ENCODE results near the gene SLC52A3.
A peak's percentile ranks its signal among the peaks of the same experiment; 100 is the strongest.
"Not testable (repeated sequence)": the region's sequence is repeated elsewhere in the genome, so short reads cannot be mapped to it uniquely, and the experiment has no call there.

Gene SLC52A3

DNA sequence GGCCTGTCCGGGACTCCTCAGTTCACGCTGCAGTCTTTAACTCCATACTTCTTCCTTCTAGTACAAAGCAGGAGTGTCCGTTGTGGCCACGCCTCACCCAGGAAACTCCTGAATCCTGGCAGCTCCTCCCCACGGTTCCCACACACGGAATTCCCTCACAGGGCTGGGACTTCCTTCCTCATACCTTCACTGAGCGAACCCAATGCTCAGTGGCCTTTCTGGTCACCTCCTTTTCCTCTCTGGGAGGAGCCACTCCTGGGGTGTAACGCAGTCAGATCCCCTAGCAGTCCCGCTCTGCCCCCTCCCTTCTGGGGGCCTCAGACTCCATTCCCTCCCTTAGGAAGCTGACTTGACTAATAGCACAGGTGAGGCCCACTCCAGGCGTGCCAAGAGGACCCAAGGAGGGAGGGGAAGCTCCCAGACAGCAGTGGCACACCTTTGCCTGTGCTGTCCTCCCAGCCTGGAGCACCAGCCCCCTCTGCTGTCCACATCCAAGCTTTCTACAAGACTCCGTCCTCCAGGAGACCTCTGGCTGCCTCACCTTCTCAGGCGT lies at the start of gene SLC52A3:
TSS of gene SLC52A3 (minus strand) at position 75 of the 553 bp plus-strand sequence. CDS start 2,726 bp downstream, outside the sequence.
- no peak for DNase-seq (ENCODE audit: low read depth)

DNA sequence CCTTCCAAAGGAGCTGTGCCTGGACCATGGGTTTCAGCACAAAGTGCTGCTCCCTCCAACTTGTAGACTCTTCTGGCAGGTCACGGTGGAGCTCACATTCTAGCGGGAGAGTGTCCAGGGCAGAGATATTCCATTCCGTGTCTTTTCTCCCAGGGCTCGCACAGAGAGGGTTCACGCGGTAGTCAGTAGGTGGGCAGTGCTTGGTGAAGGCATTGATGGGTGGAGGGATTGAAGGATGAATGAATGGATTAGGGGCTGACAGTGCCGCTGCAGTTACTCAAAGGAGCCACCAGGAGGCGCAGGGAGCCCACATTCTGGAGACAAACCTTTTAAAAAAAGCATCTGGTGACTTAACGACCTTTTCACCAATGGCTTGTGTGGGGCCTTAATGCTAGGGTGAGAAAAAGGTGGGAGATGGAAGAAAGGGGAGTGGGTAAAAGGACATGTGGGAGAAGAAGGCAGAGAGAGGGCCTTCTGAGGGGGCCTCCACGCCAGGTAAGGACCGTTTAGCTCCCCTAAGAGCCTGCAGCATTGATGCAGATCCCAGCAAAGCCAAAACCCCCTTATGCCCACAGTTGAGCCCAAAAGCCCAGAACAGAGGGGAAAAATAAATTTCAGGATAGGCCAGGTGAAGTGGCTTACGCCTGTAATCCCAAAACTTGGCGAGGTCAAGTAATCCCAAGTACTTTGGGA lies 47.8 kb upstream of the SLC52A3 start:
- peak; percentile 34 for DNase-seq (ENCODE audit: low read depth)

DNA sequence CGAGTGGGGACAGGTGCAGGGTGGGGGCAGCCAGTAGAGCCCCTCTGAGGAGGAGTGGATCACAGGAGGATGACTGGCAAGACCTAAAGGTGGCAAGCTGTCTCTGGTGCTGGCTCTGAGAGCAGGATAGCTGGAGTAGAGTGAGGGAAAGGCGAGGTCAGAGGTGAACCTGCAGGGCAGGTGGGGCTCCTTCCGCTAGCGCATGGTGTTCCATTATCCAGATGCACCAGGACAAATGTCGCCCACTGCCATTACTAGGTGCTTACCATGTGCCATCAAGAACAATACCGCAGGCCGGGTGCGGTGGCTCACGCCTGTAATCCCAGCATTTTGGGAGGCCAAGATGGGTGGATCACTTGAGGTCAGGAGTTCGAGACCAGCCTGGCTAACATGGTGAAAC lies 46.9 kb upstream of the SLC52A3 start:
- DNase-seq (ENCODE audit: low read depth) = no peak

DNA sequence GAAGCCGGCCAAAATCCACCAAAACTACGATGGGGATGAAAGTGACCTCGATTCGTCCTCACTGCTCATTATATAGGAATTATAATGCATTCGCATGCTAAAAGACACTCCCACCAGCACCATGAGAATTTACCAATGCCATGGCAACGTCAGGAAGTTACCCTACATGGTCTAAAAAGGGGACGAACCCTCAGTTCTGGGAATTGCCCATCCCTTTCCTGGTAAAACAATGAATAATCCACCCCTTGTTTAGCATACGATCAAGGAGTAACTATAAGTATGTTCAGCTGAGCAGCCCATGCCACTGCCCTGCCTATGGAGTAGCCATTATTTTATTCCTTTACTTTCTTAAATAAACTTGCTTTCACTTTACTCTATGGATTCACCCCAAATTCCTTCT lies 45.1 kb upstream of the SLC52A3 start:
- DNase-seq (ENCODE audit: low read depth) = no peak

DNA sequence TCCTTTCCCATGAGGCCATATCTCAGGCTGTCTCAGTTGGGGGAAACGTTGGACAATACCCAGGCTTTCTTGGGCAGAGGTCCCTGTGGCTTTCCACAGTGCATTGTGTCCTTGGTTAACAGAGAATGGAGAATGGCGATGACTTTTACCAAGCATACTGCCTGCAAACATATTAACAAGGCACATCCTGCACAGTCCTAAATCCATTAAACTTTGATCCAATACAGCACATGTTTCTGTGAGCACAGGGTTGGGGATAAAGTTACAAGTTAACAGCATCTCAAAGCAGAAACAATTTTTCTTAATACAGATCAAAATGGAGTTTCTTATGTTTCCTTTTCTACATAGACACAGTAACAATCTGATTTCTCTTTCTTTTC lies 44.1 kb upstream of the SLC52A3 start:
- DNase-seq (ENCODE audit: low read depth) = not testable (repeated sequence)

DNA sequence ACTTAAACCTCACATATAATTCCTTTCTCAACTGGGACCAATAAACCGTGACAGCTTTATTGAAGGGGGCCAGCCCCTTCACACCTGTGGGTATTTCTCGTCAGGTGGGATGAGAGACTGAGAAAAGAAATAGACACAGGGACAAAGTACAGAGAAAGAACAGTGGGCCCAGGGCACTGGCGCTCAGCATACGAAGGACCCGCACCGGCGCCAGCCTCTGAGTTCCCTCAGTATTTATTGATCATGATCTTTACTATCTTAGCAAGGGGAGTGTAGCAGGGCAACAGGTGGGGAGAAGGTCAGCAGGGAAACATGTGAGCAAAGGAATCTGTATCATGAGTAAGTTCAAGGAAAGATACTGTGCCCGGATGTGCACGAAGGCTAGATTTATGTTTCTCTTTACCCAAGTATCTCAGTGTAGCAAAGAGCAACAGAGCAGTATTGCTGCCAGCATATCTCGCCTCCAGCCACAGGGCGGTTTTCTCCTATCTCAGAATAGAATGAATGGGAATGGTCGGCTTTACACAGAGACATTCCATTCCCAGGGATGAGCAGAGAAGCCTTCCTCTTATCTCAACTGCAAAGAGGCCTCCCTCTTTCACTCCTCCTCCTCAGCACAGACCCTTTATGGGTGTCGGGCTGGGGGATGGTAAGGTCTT lies 43.6 kb upstream of the SLC52A3 start:
- not testable (repeated sequence) for DNase-seq (ENCODE audit: low read depth)

DNA sequence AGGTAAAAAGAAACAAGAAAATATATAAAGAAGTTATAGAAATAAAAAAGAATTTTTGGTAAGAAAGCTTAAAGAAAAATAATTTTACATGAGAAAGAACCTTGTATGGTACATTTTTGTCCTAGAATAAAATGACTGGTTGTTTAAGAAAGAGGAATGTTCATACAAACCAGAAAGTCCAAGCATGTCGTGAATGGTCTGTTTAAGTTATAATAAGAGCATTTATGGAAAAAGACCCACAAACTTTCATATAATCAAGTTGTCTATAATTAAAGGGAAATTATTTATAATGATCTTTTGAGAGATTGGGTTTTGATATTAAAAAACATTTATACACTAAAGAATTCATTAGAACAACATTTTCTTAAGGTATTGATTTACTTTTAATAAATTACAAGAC lies 37.4 kb upstream of the SLC52A3 start:
- DNase-seq (ENCODE audit: low read depth) = no peak

DNA sequence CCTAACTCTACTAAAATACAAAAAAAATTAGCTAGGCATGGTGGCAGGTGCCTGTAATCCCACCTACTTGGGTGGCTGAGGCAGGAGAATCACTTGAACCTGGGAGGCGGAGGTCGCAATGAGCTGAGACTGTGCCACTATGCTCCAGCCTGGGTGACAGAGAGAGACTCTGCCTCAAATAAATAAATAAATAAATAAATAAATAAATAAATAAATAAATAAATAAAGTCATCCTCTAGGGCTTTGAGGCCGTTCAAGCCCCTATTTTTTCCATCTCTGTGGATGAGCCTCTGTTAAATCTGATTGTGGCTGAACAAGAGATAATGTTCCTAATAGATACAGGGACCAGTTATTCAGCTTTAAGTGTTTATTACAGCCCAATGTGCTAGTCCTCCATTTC lies 33.4 kb upstream of the SLC52A3 start:
- no peak for DNase-seq (ENCODE audit: low read depth)

DNA sequence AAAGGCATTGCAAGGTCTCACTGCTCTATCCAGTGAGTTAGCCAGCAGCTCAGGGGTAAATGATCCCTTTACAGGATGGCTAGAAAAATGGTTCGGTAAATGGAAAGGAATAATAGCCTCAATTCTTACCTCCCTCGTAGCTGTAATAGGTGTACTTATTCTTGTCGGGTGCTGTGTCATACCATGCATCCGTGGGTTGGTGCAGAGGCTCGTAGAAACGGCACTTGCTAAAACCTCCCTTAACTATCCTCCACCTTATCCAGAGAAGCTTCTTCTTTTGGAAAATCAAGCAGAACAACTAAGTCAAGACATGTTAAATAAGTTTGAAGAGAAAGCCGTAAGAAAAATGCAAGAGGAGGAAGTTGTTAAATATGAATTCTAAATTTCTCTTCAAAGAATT lies 31.7 kb upstream of the SLC52A3 start:
- not testable (repeated sequence) for DNase-seq (ENCODE audit: low read depth)

DNA sequence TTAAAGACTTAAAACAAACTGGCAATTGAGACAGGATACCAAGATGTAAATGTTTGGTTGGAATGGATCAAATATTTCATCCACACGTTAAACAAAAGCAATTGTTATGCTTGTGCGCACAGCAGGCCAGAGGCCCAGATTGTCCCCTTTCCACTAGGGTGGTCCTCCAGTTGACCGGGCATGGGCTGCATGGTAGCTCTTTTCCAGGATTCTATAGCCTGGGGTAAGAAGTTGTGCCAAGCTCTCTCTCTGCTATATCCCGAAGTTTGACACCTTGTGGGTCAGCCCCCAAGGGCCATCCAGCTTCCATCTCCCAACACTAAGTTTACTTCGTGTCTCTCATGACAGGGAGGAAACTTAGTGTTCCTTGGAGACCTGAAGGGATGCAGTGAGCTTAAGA lies 30.4 kb upstream of the SLC52A3 start:
- DNase-seq (ENCODE audit: low read depth) = not testable (repeated sequence)

DNA sequence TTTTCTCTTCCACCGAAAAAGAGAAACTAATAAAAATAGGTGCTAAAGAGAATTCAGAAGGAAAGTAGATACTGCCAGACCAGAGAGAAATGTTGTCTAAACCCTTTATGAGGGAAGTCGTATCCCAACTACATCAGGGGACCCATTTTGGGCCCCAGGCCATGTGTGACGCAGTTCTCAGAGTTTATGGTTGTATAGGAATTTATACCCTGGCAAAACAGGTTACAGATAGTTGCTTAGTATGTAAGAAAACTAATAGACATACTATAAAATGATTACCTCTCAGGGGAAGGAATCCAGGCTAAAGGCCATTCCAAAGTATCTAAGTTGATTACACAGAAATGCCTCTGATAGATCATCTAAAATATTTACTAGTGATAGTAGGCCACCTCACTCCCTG lies 28.6 kb upstream of the SLC52A3 start:
- no peak for DNase-seq (ENCODE audit: low read depth)

DNA sequence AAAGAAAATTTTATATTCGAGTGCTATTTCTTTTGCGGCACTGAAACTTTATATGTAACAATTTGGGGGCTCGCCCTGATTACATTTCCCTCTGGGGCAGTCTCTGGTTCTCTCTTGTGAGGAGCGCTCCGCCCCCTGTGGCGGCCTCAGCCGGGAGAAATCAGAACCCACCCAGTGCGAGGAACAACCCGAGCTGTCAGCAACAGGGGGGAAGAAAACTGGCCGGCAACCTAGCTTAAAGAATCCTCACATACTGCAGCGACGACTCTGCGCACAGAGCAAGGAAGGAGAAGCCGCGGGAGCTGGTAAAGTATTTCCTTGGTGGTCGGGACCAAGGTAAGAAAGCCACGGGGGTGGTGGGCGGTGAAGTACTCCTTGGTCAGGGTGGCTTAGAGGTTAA lies 23.9 kb upstream of the SLC52A3 start:
- no peak for DNase-seq (ENCODE audit: low read depth)

DNA sequence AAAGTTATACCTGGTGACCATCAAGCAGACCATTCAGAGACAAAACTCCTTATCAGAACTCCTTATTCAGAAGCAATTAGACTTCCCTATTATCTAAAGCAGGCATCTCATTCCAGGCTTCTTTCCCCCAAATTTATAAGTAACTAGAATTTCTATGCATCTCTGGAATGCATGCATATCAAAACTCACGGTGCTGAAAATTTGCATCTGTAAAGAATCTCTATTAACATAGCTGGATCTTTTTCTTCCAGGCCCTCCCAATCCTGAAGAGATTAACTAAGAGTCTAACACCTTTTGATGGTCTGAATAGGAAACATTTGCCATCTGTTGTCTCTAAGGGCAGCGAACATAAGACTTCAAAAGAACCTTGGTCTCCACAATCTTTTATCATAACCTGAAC lies 22.8 kb upstream of the SLC52A3 start:
- no peak for DNase-seq (ENCODE audit: low read depth)

DNA sequence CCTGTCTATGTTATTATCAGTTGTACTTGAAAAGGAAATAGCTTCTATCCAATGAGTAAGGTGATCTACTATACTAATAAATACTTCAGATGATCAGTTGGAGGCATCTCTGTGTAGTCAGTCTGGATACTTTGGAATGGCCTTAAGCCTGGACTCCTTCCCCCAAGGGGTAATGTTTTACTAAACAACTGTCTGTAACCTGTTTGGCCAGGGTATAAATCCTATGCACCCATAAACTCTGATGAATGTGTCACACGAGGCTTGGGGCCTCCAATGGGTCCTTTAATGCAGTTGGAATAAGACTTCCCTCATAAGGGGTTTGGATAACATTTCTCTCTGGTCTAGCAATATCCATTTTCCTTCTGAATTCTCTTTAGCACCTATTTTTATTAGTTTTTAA lies 19.5 kb upstream of the SLC52A3 start:
- DNase-seq (ENCODE audit: low read depth) = no peak

DNA sequence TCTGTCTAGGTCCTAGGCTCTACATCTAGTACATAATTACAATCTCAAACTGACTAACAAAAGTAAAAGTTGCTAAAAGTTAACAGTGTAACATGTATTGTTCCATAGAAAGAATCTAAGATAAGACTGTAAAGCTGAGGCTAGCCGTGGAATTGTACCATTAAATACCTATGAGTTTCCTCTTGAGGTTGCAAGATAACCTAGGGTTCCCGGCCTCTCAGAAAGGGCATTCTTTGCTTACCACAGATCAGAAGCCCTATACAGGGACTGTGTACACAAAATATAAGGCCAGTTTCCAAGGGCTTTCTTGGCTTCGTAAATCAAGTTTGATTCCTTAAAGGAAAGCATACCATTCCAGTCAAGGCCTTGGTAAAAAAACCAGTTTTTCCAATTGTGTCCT lies 11.5 kb upstream of the SLC52A3 start:
- no peak for DNase-seq (ENCODE audit: low read depth)

DNA sequence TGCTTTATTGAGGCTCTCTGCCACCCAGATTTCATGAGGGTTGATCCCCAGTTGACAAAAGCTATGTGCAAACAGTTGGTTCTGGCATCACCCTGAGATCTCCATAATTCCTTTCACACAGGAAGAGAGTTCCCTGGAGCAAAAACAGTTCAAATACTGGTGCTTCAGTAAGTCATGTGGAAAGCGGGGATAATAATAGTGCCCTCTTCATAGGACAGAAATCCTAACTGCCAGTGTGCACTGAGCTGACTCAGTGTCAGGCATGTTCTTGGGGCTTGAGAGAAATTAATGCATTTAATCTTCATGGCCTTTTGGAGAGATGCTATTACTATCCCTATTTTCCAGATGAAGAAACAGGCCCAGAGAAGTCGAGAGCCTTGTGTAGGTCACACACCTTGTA lies 7.9 kb upstream of the SLC52A3 start:
- no peak for DNase-seq (ENCODE audit: low read depth)

DNA sequence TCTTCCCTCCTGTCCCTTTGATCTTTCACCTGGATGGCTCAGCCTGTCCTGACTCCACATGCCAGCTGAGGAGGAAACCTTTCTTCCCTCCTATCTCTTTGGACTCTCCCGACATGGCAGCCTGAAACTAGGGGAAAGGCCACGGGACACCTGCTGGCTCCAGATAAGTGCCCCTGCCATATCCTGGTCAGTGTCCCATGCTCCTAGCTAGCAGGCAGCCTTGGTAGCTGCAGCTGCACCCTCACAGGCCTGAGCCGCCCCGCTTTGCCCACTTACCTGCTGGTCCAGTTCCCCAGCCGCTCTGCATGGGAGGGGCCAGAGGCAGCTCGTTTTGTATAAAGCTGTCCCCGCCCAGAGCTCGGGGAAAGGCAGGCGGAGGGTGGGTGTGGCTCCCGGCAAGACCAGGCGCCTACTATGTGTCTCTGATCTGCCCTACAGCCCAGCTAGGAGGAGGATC lies 7.4 kb upstream of the SLC52A3 start:
- DNase-seq (ENCODE audit: low read depth) = no peak

DNA sequence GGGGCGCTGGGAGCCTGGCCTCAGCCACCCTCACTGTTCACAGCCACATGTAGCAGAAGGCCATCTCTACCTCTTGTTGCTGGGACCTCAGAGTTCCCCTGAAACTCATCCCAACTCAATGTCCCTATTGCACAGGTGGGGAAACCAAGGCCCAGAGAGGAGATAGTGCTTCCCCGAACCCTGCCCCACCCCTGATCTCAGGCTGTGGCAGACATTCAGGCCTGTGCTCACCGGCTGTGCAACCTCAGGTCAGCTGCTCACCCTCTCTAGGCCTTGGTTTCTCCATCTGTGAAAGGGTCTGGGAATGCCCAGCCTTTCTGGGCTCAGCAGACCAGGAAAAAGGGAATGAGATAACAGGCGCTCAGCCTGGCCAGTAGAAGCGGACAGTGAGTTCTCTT lies 6.4 kb upstream of the SLC52A3 start:
- no peak for DNase-seq (ENCODE audit: low read depth)

DNA sequence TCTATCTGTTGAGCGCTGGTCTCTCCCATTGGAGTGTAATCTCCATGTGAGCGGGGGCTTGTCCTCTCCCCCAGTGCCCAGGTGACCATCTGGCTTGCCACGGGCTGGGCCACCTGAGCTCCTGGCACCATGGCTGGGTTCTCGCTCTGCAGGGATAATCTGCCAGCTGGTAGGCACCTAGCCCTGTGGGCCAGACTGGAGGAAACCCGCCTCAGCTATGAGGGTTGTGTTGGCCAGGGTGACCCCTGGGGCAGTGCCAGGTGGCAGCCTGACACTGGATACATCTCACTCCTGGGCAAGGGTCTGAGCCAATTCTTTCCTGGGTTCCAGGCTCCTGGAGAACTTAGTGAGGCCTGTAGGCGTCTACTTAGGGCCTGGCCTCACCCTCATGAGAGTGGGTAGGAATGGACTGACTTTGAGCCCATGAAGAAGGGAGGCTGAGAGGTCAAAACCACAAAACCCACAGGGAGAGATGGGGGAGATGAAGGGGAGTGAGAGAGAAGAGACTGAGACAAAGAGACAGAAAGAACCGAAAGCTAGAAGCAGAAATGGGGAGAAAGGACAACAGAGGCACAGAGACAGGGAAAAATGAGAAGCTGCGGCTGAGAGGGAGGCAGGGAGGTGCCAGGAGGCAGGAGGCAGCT lies 5.8 kb upstream of the SLC52A3 start:
- no peak for DNase-seq (ENCODE audit: low read depth)

DNA sequence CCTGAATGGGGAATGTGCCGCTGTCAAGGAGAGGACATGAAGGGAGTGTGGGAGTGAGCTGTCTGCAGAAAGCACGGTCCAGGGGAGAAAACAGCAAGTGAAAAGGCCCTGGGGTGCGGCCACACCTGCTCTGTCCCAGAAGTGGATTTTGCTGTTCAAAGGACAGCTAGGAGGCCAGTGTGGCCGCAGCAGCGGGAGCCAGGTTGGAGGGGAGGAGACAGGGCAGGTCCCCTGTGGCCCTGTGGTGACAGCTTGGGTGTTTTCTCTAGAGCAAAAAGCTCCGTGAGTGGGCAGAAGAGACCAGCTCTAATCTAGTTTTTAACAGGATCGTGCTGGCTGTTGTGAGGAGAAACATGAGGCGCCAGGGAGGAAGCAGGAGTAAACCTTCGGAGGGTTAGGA lies 4.5 kb upstream of the SLC52A3 start:
- no peak for DNase-seq (ENCODE audit: low read depth)

DNA sequence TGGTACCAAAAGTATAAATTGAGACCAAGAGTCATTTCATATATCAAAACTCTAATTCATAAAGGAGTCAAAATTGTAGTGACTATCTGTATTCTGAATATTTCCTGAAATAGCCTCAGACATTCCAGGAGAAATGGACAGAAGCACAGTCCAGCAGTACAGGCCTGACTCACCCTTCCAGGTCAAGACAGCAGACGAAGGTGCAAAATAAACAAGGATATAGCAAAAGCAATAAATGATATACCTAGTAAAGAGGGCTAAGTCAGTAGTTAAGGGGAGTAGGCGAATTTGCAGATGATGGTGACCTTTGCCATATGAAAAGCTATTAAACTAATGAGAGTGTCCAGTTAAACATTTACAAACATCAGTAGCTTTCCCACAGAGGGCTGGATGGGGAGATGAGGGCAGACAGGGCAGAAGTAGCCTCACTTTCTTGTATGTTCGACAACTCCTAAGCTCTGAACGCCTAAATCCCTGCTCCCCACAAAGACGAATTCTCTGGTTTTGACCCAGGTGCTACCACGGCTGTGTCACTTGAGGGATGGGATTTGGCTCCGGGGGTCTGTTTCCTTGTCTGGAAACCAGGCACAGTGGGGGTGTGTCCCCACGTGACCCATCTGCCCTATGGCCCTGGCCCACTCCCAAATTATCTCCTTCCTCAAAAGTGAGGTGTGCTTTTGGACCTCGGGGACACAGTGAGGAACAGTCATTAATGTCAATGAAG lies 3.6 kb upstream of the SLC52A3 start:
- DNase-seq (ENCODE audit: low read depth) = no peak

DNA sequence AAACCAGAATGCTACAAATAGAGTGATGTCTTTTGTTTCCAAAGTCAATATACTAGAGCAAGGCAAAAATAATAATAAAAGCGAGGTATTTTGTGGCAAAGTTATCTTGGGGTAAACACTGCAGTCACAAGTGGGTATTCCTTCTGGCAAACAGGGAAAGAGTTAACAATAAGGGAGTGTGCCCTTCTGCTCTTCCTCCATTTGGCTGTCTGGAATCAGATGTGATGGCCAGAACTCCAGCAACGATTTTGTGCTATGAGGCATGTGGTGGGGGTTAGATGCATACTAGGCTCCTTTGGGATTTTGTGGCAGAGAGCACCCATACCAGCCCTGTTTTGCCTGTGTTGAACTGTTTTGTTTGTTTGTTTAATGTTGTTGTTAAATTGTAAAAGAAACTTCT lies 2.4 kb upstream of the SLC52A3 start:
- no peak for DNase-seq (ENCODE audit: low read depth)
